ENCODE data around the gene GRHL3.

GRCh38 chr1:24281591-24281990, 37.6 kb upstream of the GRHL3 start:
- no peak for TF ChIP-seq CTCF (IDR thresholded peaks at IDR 0.05; ENCODE audit: insufficient read depth, low read depth, low read length)
- TF ChIP-seq EZH2 (IDR thresholded peaks at IDR 0.05; ENCODE audit: insufficient read depth, low read length), result no peak
